Left kidney (tissue), 8 donors: ENCODE results near the gene CTAGE9. TPM values are rescaled to one million over a fixed set of nuclear protein-coding genes. Genes with fewer than 3 reads are reported as not detected.
"Not testable (repeated sequence)": the region's sequence is repeated elsewhere in the genome, so short reads cannot be mapped to it uniquely, and the experiment has no call there.

ENCODE experiments used
- DNase-seq: peaks from one replicate; pipeline ENCODE4 v3.0.0-alpha.2; 2013
- long read RNA-seq, 8 donors: transcript quantifications; one replicate each; lab custom pipeline, GENCODE V29; 2026
- polyA plus RNA-seq: library from polyadenylated mRNA; unstranded; fragments of 120-200 nt; gene quantifications from one replicate; pipeline ENCODE4 v1.2.1, GENCODE V29; 2013; ENCODE audit not compliant: insufficient read length

Gene CTAGE9, protein sequence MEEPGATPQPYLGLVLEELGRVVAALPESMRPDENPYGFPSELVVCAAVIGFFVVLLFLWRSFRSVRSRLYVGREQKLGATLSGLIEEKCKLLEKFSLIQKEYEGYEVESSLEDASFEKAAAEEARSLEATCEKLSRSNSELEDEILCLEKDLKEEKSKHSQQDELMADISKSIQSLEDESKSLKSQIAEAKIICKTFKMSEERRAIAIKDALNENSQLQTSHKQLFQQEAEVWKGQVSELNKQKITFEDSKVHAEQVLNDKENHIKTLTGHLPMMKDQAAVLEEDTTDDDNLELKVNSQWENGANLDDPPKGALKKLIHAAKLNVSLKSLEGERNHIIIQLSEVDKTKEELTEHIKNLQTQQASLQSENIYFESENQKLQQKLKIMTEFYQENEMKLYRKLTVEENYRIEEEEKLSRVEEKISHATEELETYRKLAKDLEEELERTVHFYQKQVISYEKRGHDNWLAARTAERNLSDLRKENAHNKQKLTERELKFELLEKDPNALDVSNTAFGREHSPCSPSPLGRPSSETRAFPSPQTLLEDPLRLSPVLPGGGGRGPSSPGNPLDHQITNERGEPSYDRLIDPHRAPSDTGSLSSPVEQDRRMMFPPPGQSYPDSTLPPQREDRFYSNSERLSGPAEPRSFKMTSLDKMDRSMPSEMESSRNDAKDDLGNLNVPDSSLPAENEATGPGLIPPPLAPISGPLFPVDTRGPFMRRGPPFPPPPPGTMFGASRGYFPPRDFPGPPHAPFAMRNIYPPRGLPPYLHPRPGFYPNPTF
- polyA plus RNA-seq: 0.55 TPM
- long read RNA-seq, donor 1, partial matches to known transcripts: 0 of 1 reads
- long read RNA-seq, donor 1, other reads (novel, unspliced or antisense): 0 of 1 reads
- long read RNA-seq, donor 2, partial matches to known transcripts: 0 of 2 reads
- long read RNA-seq, donor 2, other reads (novel, unspliced or antisense): 0 of 2 reads
- long read RNA-seq, donor 3, partial matches to known transcripts: 0 of 1 reads
- long read RNA-seq, donor 3, other reads (novel, unspliced or antisense): 0 of 1 reads
- long read RNA-seq, donor 4: 0 reads
- long read RNA-seq, donor 5, partial matches to known transcripts: 6 of 6 reads
- long read RNA-seq, donor 5, other reads (novel, unspliced or antisense): 0 of 6 reads
- long read RNA-seq, donor 6, partial matches to known transcripts: 10 of 10 reads
- long read RNA-seq, donor 6, other reads (novel, unspliced or antisense): 0 of 10 reads
- long read RNA-seq, donor 7, partial matches to known transcripts: 14 of 14 reads
- long read RNA-seq, donor 7, other reads (novel, unspliced or antisense): 0 of 14 reads
- long read RNA-seq, donor 8: 0 reads

GRCh38 chr6:131710917-131711316 is at the start of gene CTAGE9:
CTAGE9 (minus strand) TSS chr6:131711017; CDS start chr6:131711017, 0 bp downstream.
- not testable (repeated sequence) for DNase-seq

- DNase-seq: no peak
Observed at GRCh38 chr6:131758920-131759319, 48.1 kb upstream of the CTAGE9 start.

DNA sequence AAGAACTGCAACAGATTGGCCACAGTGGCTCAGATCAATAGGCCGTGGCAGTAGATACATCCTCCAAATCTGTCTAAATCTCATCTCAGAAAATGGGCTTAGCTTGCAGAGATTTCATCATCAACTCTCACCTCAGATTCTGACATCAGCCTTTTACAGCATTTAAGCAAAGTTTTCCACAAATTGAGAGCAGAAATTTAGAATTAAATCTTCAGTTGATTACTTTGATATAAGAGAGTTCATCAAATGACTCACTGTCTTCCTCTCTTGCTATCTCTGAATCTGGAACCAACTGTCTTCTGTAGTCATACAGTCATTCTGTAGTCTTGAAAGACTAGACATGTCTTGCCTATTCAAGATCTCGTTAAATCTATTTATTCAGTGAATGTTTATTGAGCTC is 45.2 kb upstream of the CTAGE9 start:
- DNase-seq: no peak

DNA sequence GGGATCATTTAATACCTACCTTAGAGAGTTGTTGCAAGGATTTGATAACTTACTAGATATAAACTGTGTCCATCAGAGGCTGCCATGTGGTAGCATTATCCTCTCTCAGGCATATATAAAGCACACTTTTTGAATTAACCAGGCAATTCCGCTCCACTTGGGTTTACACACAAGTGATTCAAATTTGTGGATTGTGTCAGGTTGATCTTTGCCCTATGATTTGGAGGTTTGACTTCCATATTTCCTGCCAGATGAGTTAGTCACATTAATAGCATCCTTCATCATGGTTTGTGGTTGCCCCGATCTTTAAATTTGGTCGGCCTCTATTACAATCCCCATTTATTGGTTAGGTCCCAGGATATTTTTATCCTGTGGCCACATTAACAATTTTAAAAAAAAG is 44.8 kb upstream of the CTAGE9 start:
- no peak for DNase-seq

- DNase-seq: no peak
Observed at GRCh38 chr6:131754715-131755567, 44.1 kb upstream of the CTAGE9 start.

- no peak for DNase-seq
Observed at GRCh38 chr6:131754088-131754487, 43.3 kb upstream of the CTAGE9 start.

GRCh38 chr6:131751012-131751715 is 40.3 kb upstream of the CTAGE9 start:
- DNase-seq: not testable (repeated sequence)

DNA sequence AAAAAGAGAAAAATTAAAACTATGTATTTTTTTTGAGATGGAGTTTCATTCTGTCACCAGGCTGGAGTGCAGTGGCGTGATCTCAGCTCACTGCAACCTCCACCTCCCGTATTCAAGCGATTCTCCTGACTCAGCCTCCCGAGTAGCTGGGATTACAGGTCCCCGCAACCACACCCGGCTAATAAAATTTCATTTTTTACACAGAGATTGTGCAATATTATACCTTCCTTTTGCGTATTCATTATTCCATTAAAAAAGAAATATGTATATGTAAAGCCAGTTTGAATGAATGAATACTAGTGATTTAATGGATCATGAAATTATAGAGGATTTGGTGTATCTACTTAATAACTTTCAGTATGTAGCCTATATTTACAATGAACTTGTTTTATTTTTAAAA is 38.2 kb upstream of the CTAGE9 start:
- DNase-seq: no peak

DNA sequence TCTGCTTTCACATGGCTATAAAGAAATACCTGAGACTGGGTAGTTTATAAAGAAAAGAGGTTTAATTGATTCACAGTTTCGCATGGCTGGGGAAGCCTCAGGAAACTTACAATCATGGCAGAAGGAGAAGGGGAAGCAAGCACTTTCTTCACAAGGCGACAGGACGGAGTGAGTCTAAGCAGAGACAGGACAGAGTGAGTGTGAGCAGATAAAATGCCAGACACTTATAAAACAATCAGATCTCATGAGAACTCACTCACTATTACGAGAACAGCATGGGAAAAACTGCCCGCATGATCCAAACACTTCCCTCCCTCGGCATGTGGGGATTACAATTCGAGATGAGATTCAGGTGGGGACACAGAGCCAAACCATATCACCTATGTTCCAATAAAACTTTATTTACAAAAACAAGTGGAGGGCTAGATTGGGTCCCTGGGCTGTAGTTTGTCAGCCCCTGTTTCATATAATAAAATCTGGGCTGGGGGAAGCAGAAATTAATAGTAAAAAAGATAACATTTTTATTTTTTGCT is 37.1 kb upstream of the CTAGE9 start:
- no peak for DNase-seq

- no peak for DNase-seq
Observed at GRCh38 chr6:131745476-131745875, 34.7 kb upstream of the CTAGE9 start.

- DNase-seq: no peak
Observed at GRCh38 chr6:131744432-131745287, 33.8 kb upstream of the CTAGE9 start.

DNA sequence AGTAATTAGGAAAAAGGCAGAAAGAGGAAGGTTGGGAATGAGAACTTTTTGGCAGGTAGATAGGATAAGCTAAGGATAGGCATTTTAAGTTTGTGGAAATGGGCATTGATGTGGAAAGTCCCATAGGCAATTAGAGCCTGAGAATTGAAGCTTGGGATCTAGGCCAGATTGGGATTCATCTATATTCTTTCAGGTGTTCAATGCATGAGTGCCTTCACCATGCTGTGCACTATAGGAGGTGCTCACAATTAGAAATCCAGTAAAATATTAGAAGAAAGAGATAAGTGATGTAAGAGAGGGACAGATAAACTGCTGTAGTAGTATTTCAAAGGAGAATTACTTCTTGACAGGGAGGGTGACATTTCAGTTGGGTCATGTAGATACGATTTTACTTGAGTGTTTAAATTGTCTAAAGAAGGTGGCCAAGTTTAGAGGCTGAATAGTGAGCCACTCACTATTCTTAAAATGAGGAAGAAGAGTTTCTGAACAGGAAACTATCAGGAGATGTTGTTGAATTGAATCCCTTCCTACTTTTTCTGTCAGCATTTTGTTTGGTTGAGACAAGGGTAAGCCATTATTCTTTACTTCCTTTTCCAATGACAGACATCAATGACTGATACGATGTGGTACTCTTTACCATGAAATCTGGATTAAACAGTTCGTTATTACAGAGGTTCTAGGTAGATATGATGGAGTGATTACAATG is 31.0 kb upstream of the CTAGE9 start:
- no peak for DNase-seq

- no peak for DNase-seq
Observed at GRCh38 chr6:131740161-131740560, 29.3 kb upstream of the CTAGE9 start.

- DNase-seq: no peak
Observed at GRCh38 chr6:131739136-131739535, 28.3 kb upstream of the CTAGE9 start.

DNA sequence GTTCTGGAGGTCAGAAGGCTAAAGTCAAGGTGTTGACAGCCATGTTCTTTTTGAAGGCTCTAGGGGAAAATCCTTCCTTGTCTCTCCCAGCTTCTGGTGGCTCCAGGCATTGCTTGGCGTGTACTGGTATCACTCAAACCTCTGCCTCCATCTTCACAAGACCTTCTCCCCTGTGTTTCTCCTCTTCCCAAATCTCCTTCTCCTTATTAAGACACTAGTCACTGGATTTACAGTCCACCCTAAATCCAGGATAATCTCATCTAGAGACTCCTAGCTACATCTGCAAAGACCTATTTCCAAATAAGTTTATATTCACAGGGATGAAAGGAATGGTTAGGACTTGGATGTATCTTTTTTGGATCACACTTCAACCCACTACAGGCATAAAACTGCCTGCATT is 26.0 kb upstream of the CTAGE9 start:
- no peak for DNase-seq

DNA sequence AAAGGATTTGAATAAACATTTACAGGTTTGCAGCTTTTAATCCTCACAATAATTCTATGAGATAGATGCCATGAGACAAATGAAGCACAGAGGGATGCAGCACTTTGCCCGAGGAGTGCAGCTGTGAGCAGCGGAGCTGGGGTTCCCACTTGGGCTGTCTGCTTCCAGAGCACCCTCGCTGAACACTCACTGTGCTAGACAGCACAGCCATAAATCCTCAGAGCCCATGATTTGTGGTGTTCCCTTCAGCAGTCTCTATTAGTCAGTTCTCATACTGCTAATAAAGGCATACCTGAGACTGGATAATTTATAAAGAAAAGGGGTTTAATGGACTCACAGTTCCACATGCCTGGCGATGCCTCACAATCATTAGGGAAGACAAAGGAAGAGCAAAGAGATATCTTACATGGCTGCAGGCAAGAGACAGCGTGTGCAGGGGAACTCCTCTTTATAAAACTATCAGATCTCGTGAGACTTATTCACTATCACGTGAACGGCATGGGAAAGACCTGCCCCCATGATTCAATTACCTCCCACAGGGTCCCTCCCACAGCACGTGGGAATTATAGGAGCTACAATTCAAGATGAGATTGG is 25.3 kb upstream of the CTAGE9 start:
- no peak for DNase-seq

DNA sequence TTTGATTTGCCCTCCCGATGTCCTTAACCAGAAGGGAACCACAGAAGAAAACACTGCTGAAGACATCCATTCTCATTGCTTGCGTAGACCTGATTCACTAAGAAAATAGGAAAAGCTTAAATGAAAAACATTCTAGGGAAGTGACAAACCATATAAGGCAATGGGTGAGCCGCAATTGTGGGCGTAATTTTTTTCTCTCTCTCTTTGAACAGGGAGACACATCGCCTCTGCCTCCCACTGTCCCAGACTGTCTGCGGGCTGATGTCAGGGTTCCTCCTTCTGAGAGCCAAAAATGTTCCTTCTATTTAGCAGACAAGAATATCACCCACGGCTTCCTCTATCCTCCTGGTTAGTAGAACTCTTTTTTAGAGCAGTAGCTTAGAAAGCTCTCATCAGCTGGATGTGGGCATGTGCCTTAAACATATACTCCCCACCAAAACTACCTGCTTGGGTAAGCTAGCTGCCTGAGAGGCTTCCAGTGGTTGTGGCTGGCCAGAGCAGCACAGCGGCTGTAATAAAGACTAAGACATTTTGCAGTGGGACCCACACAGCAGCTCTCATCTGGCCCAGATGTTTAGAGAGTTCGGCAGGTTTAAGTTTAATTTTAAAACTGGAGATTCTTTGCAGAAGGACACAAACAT is 22.7 kb upstream of the CTAGE9 start:
- DNase-seq: no peak

DNA sequence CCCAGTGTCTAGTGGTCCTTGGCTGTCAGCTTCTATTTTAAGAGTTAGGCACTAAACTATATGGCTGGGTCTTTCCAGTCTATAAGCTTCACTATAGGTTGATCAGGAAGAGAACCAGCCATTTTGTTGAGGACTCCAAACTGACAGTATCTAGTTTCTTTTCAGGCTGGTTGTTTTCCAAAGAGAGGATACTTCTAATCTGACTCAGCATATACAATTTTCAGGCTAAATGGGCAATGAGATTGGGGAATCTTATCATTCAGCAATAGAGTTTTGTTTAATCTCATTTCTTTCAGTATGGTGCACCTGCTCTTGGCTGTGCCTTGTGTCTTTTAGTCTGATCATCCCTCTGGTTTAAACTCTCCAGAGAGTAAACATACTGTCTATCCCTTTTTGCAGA is 20.4 kb upstream of the CTAGE9 start:
- no peak for DNase-seq
